Sigmoid colon (tissue), 4 donors: ENCODE data around the gene C1QL1.

Experiments
- CTCF ChIP-seq, 4 experiments: fragments of 450-650 bp in 3 of 4; fragments of 200-600 bp in 1 of 4; IDR thresholded peaks; one replicate each; pipeline ENCODE4 v1.5.1; 2016 to 2019; ENCODE audit warnings: antibody characterized with exemption in 4 of 4, mild to moderate bottlenecking in 3 of 4, moderate library complexity in 2 of 4
- POLR2AphosphoS5 ChIP-seq, 4 donors: sonication (generic); formaldehyde crosslinking; IDR thresholded peaks; one replicate each; pipeline ENCODE4 v1.6.1; 2017; ENCODE audit warnings: antibody characterized with exemption in 4 of 4

DNA sequence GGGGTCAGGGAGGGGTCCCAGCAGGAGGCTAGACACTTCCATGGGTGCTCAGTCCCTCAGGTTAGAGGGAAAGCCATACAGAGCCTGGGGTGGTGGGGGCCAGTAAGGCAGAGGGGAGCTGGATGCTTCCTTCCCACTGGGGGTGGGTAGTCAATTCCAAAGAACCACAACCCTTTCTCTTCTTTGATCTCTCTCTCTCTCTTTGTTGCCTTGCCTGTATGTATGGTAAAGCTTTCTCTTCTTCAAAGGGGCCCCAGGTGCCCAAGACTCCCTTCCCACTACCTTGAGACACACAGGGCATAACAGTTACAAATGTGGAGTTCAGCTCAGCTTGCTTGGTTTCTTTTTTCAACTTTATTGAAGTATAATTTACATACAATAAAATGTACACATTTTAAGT, 30.5 kb upstream of the C1QL1 start:
- no peak for TF ChIP-seq POLR2AphosphoS5 (IDR thresholded peaks at IDR 0.05)
- TF ChIP-seq CTCF (IDR thresholded peaks at IDR 0.05): no peak
